Upper lobe of left lung (tissue), 4 donors: ENCODE data around the gene GUCY2C.

Experiments
- EP300 ChIP-seq, 4 donors: sonication (generic); formaldehyde crosslinking; IDR thresholded peaks; one replicate each; pipeline ENCODE4 v1.5.1; 2017; ENCODE audit warnings: antibody characterized with exemption in 4 of 4, control low read depth in 2 of 4
- POLR2A ChIP-seq, 4 donors: fragments of 450-650 bp; IDR thresholded peaks; one replicate each; pipeline ENCODE4 v1.5.1; 2016 to 2017; ENCODE audit warnings: antibody characterized with exemption in 4 of 4, mild to moderate bottlenecking in 2 of 4

GRCh38 chr12:14619741-14620501 is 76.5 kb downstream of the GUCY2C start:
- TF ChIP-seq EP300 (IDR thresholded peaks at IDR 0.05) = no peak
- no peak for TF ChIP-seq POLR2A (IDR thresholded peaks at IDR 0.05)
